Stimulated activated naive CD8-positive, alpha-beta T cell treated with anti-CD3 and anti-CD28 coated beads, Interleukin-15, amount 100 ng/mL, for 72 hours (primary cell): ENCODE results near the gene NBPF3.

ENCODE experiments used
- ATAC-seq: fragments of 150-1000 bp; cut with Tn5 transposase; 2 replicates; pipeline ENCODE4 v1.10.0; 2021; ENCODE audit warnings: mild to moderate bottlenecking, moderate library complexity
- DNase-seq, 2 donors: peaks; one replicate each; pipeline ENCODE4 v3.0.0; 2021 to 2022
- H3K27ac Mint-ChIP-seq, 2 donors: one replicate each; pipeline ENCODE4 v1.8.0; 2022; ENCODE audit warnings: mild to moderate bottlenecking in 2 of 2, mixed read lengths in 2 of 2, moderate library complexity in 2 of 2
- H3K27me3 Mint-ChIP-seq: one replicate; pipeline ENCODE4 v1.8.0; 2022; ENCODE audit warnings: mixed read lengths
- H3K4me1 Mint-ChIP-seq: one replicate; pipeline ENCODE4 v1.8.0; 2022; ENCODE audit warnings: mild to moderate bottlenecking, mixed read lengths
- H3K4me3 Mint-ChIP-seq, 2 donors: one replicate each; pipeline ENCODE4 v1.8.0; 2022; ENCODE audit warnings: mild to moderate bottlenecking in 2 of 2, mixed read lengths in 2 of 2, moderate library complexity in 1 of 2
- H3K9me3 Mint-ChIP-seq, 2 donors: one replicate each; pipeline ENCODE4 v1.8.0; 2022; ENCODE audit warnings: mixed read lengths in 2 of 2

Gene NBPF3

GRCh38 chr1:21532992-21533534, 93.1 kb downstream of the NBPF3 start:
- Mint-ChIP-seq H3K4me1 (no peaks in the 10 kb centered on the region), H3K9me3 (no peaks in the 10 kb centered on the region), H3K27ac (no peak overlapping the region), H3K27me3 (peaks cover 60% of the 10 kb centered on the region), H3K4me3 (no peak overlapping the region)
- DNase-seq (no peak), ATAC-seq (no peak)

GRCh38 chr1:21534146-21534545, 94.2 kb downstream of the NBPF3 start:
- Mint-ChIP-seq H3K4me1 (no peaks in the 10 kb centered on the region), H3K4me3 (no peak overlapping the region), H3K27ac (no peak overlapping the region), H3K9me3 (no peaks in the 10 kb centered on the region), H3K27me3 (peaks cover 71% of the 10 kb centered on the region)
- no peak for ATAC-seq
- DNase-seq: no peak
